OCI-LY1 (cell line): ENCODE results near the gene AP3M1.

Experiments
- H2AFZ ChIP-seq: fragments of 200-600 bp; sonication (generic), shearing (Covaris generic); 2 replicates; pipeline ENCODE4 v1.6.0; 2014; ENCODE audit warnings: antibody characterized with exemption, mild to moderate bottlenecking, low read length
- H3F3A ChIP-seq: fragments of 200-600 bp; sonication (generic), shearing (Covaris generic); 2 replicates; pipeline ENCODE4 v1.6.0; 2014; ENCODE audit warnings: mild to moderate bottlenecking, antibody characterized with exemption, low read length, moderate library complexity; ENCODE audit not compliant: insufficient read depth
- H3K27ac ChIP-seq: fragments of 200-600 bp; sonication (generic); 2 replicates; pipeline ENCODE4 v1.5.1; 2014; ENCODE audit warnings: low read length, mixed run types, mild to moderate bottlenecking, low read depth; ENCODE audit not compliant: poor library complexity, severe bottlenecking
- H3K27me3 ChIP-seq: fragments of 200-600 bp; sonication (generic); 2 replicates; pipeline ENCODE4 v1.6.0; 2014; ENCODE audit warnings: antibody characterized with exemption, mild to moderate bottlenecking, low read length, moderate library complexity; ENCODE audit not compliant: insufficient read depth
- H3K36me3 ChIP-seq: fragments of 200-600 bp; sonication (generic); 2 replicates; pipeline ENCODE4 v1.6.1; 2014; ENCODE audit warnings: mild to moderate bottlenecking, antibody characterized with exemption, low read length, moderate library complexity, mixed read lengths; ENCODE audit not compliant: insufficient read depth
- H3K4me1 ChIP-seq: fragments of 200-600 bp; sonication (generic); 2 replicates; pipeline ENCODE4 v1.5.1; 2014; ENCODE audit warnings: mild to moderate bottlenecking, low read length, moderate library complexity; ENCODE audit not compliant: insufficient read depth, severe bottlenecking
- H3K4me2 ChIP-seq: fragments of 200-600 bp; sonication (generic), shearing (Covaris generic); 2 replicates; pipeline ENCODE4 v1.6.1; 2014; ENCODE audit warnings: low read length
- H3K4me3 ChIP-seq: fragments of 200-600 bp; sonication (generic); 2 replicates; pipeline ENCODE4 v1.5.1; 2014; ENCODE audit warnings: low read length, low read depth, mild to moderate bottlenecking, mixed read lengths; ENCODE audit not compliant: poor library complexity, severe bottlenecking
- H3K79me2 ChIP-seq: fragments of 200-600 bp; shearing (Covaris generic); 2 replicates; pipeline ENCODE4 v1.6.1; 2016; ENCODE audit warnings: mixed run types, low read length, mixed read lengths; ENCODE audit not compliant: insufficient read depth
- H3K9ac ChIP-seq: fragments of 200-600 bp; sonication (generic), shearing (Covaris generic); 2 replicates; pipeline ENCODE4 v1.6.1; 2014; ENCODE audit warnings: mild to moderate bottlenecking, low read length, mixed read lengths
- H3K9me2 ChIP-seq: fragments of 200-600 bp; sonication (generic), shearing (Covaris generic); 2 replicates; pipeline ENCODE4 v1.6.1; 2014; ENCODE audit warnings: low read depth, mild to moderate bottlenecking, low read length, mixed read lengths
- H3K9me3 ChIP-seq: fragments of 200-600 bp; shearing (Covaris generic); 2 replicates; pipeline ENCODE4 v1.6.1; 2014; ENCODE audit warnings: low read length, mixed read lengths
- H4K20me1 ChIP-seq: fragments of 200-600 bp; sonication (generic), shearing (Covaris generic); 2 replicates; pipeline ENCODE4 v1.6.0; 2016; ENCODE audit warnings: mild to moderate bottlenecking, low read length; ENCODE audit not compliant: insufficient read depth
- CTCF ChIP-seq: fragments of 200-600 bp; sonication (generic), shearing (Covaris generic); IDR thresholded peaks from 2 replicates; pipeline ENCODE4 v1.5.1; 2017; ENCODE audit warnings: mild to moderate bottlenecking, antibody characterized with exemption, low read length, moderate library complexity, mixed read lengths
- EZH2 ChIP-seq: fragments of 200-600 bp; sonication (generic), shearing (Covaris generic); IDR thresholded peaks from 2 replicates; pipeline ENCODE4 v1.8.0; 2017; ENCODE audit warnings: borderline replicate concordance, mixed run types, mild to moderate bottlenecking, antibody characterized with exemption, low read length, moderate library complexity, mixed read lengths

The AP3M1 gene

GRCh38 chr10:74135452-74135851 lies 15.2 kb downstream of the AP3M1 start:
- H3K9ac ChIP-seq, result no peak overlapping the region
- no peaks in the 10 kb centered on the region for H3K79me2 ChIP-seq
- no peak overlapping the region for H2AFZ ChIP-seq
- no peaks in the 10 kb centered on the region for H3F3A ChIP-seq
- H3K9me3 ChIP-seq, result no peaks in the 10 kb centered on the region
- TF ChIP-seq EZH2 (no peak), CTCF (no peak)
- H3K9me2 ChIP-seq, result no peaks in the 10 kb centered on the region
- H3K27ac ChIP-seq, result no peak overlapping the region
- H3K4me2 ChIP-seq, result no peak overlapping the region
- H3K4me3 ChIP-seq, result no peak overlapping the region
- H3K36me3 ChIP-seq, result peaks cover 77% of the 10 kb centered on the region
- H3K4me1 ChIP-seq, result no peaks in the 10 kb centered on the region
- no peaks in the 10 kb centered on the region for H3K27me3 ChIP-seq
- no peaks in the 10 kb centered on the region for H4K20me1 ChIP-seq

GRCh38 chr10:74133923-74134820 lies 16.5 kb downstream of the AP3M1 start:
- TF ChIP-seq CTCF (no peak), EZH2 (no peak)
- Histone ChIP-seq H3K4me2 (no peak overlapping the region), H3K9ac (no peak overlapping the region), H3K4me3 (no peak overlapping the region), H3K4me1 (no peaks in the 10 kb centered on the region), H4K20me1 (no peaks in the 10 kb centered on the region), H3K9me3 (no peaks in the 10 kb centered on the region), H3K36me3 (peaks cover 89% of the 10 kb centered on the region), H2AFZ (no peak overlapping the region), H3K9me2 (no peaks in the 10 kb centered on the region), H3K27me3 (no peaks in the 10 kb centered on the region), H3K27ac (no peak overlapping the region), H3F3A (no peaks in the 10 kb centered on the region), H3K79me2 (no peaks in the 10 kb centered on the region)

DNA sequence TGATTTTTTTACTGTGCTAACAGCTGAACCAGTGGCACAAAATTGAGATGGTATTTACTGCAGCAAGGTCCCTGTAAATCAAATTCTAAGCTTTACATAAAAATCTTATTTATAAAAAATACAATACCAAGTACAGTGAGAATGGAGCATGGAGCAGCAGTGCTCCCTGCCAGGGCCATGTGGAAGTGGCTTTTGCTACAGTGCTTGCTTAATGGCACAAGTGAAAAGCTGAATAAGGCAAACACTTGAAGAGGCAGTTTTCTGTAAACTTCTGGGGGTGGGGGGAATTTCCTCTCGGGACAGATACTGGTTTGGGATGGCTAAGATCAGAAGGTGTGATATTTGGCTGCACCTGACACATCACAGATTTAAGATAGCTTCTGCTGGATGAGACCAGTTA lies 27.5 kb downstream of the AP3M1 start:
- H3K27ac ChIP-seq, result no peak overlapping the region
- no peak overlapping the region for H3K4me3 ChIP-seq
- H3K9me3 ChIP-seq, result no peaks in the 10 kb centered on the region
- TF ChIP-seq EZH2 (no peak), CTCF (no peak)
- no peaks in the 10 kb centered on the region for H3K4me1 ChIP-seq
- no peak overlapping the region for H2AFZ ChIP-seq
- no peaks in the 10 kb centered on the region for H4K20me1 ChIP-seq
- H3K4me2 ChIP-seq, result no peak overlapping the region
- H3K9ac ChIP-seq, result no peak overlapping the region
- H3F3A ChIP-seq, result no peaks in the 10 kb centered on the region
- H3K36me3 ChIP-seq, result peaks cover 96% of the 10 kb centered on the region
- no peaks in the 10 kb centered on the region for H3K9me2 ChIP-seq
- no peaks in the 10 kb centered on the region for H3K79me2 ChIP-seq
- no peaks in the 10 kb centered on the region for H3K27me3 ChIP-seq
